H1 (cell line): ENCODE data around the gene PRELID2. TPM values are rescaled to one million over a fixed set of nuclear protein-coding genes. Genes with fewer than 3 reads are reported as not detected.

Source experiments
- CTCF ChIA-PET: fragments of 300-600 bp; sonication (Branson Sonifier 250); formaldehyde crosslinking; loops from one replicate; lab custom pipeline; 2021; ENCODE audit not compliant: partially characterized antibody; lab: Charles Lee
- POLR2A ChIA-PET: fragments of 300-600 bp; sonication (Branson Sonifier 250); formaldehyde crosslinking; loops from one replicate; lab custom pipeline; 2021; ENCODE audit warnings: inconsistent platforms; ENCODE audit not compliant: partially characterized antibody; lab: Charles Lee
- DNase-seq, 2 experiments: peaks; one replicate each; pipeline versions ENCODE4 v3.0.0 to v3.0.0-alpha.2; 2010 to 2022; ENCODE audit warnings: low spot score in 2 of 2, low read depth in 1 of 2, mixed read lengths in 1 of 2
- FAIRE-seq: peaks from 2 replicates; lab custom pipeline; 2011; peaks lifted over from hg19 to GRCh38; lab: Jason Lieb, UNC
- H2AFZ ChIP-seq: 2 replicates; pipeline ENCODE4 v1.8.1; 2012; ENCODE audit warnings: low read length, inconsistent platforms
- H2AK5ac ChIP-seq: 2 replicates; pipeline ENCODE4 v1.6.1; 2013; ENCODE audit warnings: low read depth, low read length
- H2BK120ac ChIP-seq: replicated peaks from 2 replicates; pipeline ENCODE3; 2013; ENCODE audit warnings: low read depth, low read length, inconsistent platforms
- H2BK12ac ChIP-seq: 2 replicates; pipeline ENCODE4 v1.6.1; 2013; ENCODE audit warnings: low read depth, low read length
- H2BK15ac ChIP-seq: 2 replicates; pipeline ENCODE4 v1.6.1; 2013; ENCODE audit warnings: low read length
- H2BK20ac ChIP-seq: 2 replicates; pipeline ENCODE4 v1.6.1; 2013; ENCODE audit warnings: low read length
- H2BK5ac ChIP-seq: 2 replicates; pipeline ENCODE4 v1.6.1; 2013; ENCODE audit warnings: low read depth, low read length
- H3K14ac ChIP-seq: 2 replicates; pipeline ENCODE4 v1.6.1; 2013; ENCODE audit warnings: inconsistent platforms; ENCODE audit not compliant: insufficient read length
- H3K18ac ChIP-seq: 2 replicates; pipeline ENCODE4 v1.6.1; 2013; ENCODE audit warnings: low read length; ENCODE audit errors: extremely low read depth
- H3K23ac ChIP-seq: 2 replicates; pipeline ENCODE4 v1.6.1; 2013; ENCODE audit warnings: inconsistent platforms; ENCODE audit not compliant: insufficient read length
- H3K23me2 ChIP-seq: 2 replicates; pipeline ENCODE4 v1.6.1; 2013; ENCODE audit warnings: low read depth, low read length
- H3K27ac ChIP-seq: 2 replicates; pipeline ENCODE4 v1.6.1; 2011; ENCODE audit warnings: low read depth, low read length, inconsistent platforms
- H3K27me3 ChIP-seq, 4 experiments: replicated peaks in 1 of 4; 1 replicate in 1 of 4; 2 replicates in 3 of 4; pipeline versions ENCODE4 v1.6.1 to v1.8.1; 2011 to 2013; ENCODE audit warnings: low read length in 3 of 4, mild to moderate bottlenecking in 3 of 4, inconsistent platforms in 2 of 4, mixed read lengths in 2 of 4, moderate library complexity in 1 of 4; ENCODE audit not compliant: control insufficient read depth in 3 of 4, insufficient read depth in 3 of 4; ENCODE audit errors: extremely low read depth in 1 of 4
- H3K36me3 ChIP-seq, 4 experiments: 2 replicates each; pipeline versions ENCODE4 v1.6.1 to v1.8.1; 2011 to 2013; ENCODE audit warnings: mild to moderate bottlenecking in 4 of 4, low read length in 3 of 4, moderate library complexity in 2 of 4, control low read depth in 1 of 4, inconsistent platforms in 1 of 4; ENCODE audit not compliant: insufficient read depth in 4 of 4, control insufficient read depth in 2 of 4
- H3K4ac ChIP-seq: replicated peaks from 2 replicates; pipeline ENCODE3; 2013; ENCODE audit warnings: low read length, low read depth, mixed read lengths, inconsistent platforms; ENCODE audit not compliant: insufficient read length
- H3K4me1 ChIP-seq, 4 experiments: replicated peaks in 1 of 4; 1 replicate in 1 of 4; 2 replicates in 3 of 4; pipeline versions ENCODE4 v1.6.1 to v1.8.1; 2011 to 2013; ENCODE audit warnings: low read length in 3 of 4, inconsistent platforms in 2 of 4, mixed read lengths in 1 of 4; ENCODE audit not compliant: insufficient read depth in 4 of 4, control insufficient read depth in 3 of 4
- H3K4me2 ChIP-seq, 2 experiments: 2 replicates each; pipeline versions ENCODE4 v1.6.1 to v1.8.1; 2011 to 2013; ENCODE audit warnings: low read depth in 2 of 2, low read length in 2 of 2, control low read depth in 1 of 2, inconsistent platforms in 1 of 2, mild to moderate bottlenecking in 1 of 2; ENCODE audit not compliant: insufficient read depth in 1 of 2
- H3K4me3 ChIP-seq, 4 experiments: fragments of 200-600, 300-600 bp in 1 of 4; sonication (generic), shearing (Covaris generic), sonication (Bioruptor Twin) in 1 of 4; 2 replicates each; pipeline versions ENCODE4 v1.5.1 to v1.8.1; 2011 to 2016; ENCODE audit warnings: low read length in 4 of 4, low read depth in 3 of 4, control low read depth in 2 of 4, inconsistent platforms in 2 of 4, mild to moderate bottlenecking in 2 of 4, mixed read lengths in 1 of 4, moderate library complexity in 1 of 4; ENCODE audit not compliant: insufficient read depth in 2 of 4; ENCODE audit errors: extremely low read depth in 1 of 4
- H3K56ac ChIP-seq: replicated peaks from 2 replicates; pipeline ENCODE3; 2013; ENCODE audit warnings: low read depth, mild to moderate bottlenecking, mixed read lengths, low read length, inconsistent platforms; ENCODE audit not compliant: insufficient read length
- H3K79me1 ChIP-seq: 2 replicates; pipeline ENCODE4 v1.6.1; 2013; ENCODE audit warnings: low read depth, low read length, control low read depth
- H3K79me2 ChIP-seq, 2 experiments: 2 replicates each; pipeline versions ENCODE4 v1.6.1 to v1.8.1; 2012 to 2013; ENCODE audit warnings: low read length in 2 of 2, mild to moderate bottlenecking in 2 of 2, inconsistent platforms in 1 of 2; ENCODE audit not compliant: insufficient read depth in 2 of 2, control insufficient read depth in 1 of 2
- H3K9ac ChIP-seq, 4 experiments: replicated peaks in 1 of 4; 1 replicate in 1 of 4; 2 replicates in 3 of 4; pipeline versions ENCODE4 v1.6.1 to v1.8.1; 2011 to 2013; ENCODE audit warnings: low read depth in 3 of 4, low read length in 3 of 4, control low read depth in 2 of 4, mild to moderate bottlenecking in 2 of 4, moderate library complexity in 2 of 4, inconsistent platforms in 1 of 4; ENCODE audit errors: extremely low read depth in 1 of 4
- H3K9me3 ChIP-seq, 2 experiments: 2 replicates each; pipeline versions ENCODE4 v1.6.1 to v1.8.1; 2012 to 2013; ENCODE audit warnings: mild to moderate bottlenecking in 2 of 2, moderate library complexity in 2 of 2, control low read depth in 1 of 2, inconsistent platforms in 1 of 2, low read depth in 1 of 2, low read length in 1 of 2, mixed read lengths in 1 of 2; ENCODE audit not compliant: insufficient read depth in 2 of 2
- H4K20me1 ChIP-seq, 2 experiments: replicated peaks in 1 of 2; 2 replicates each; pipeline versions ENCODE3 to v1.8.1; 2011 to 2013; ENCODE audit warnings: inconsistent platforms in 2 of 2, low read length in 2 of 2, mild to moderate bottlenecking in 1 of 2; ENCODE audit not compliant: insufficient read depth in 2 of 2, control insufficient read depth in 1 of 2
- H4K5ac ChIP-seq: 2 replicates; pipeline ENCODE4 v1.6.1; 2013; ENCODE audit warnings: low read length, low read depth, mixed read lengths, inconsistent platforms; ENCODE audit not compliant: insufficient read length
- H4K8ac ChIP-seq: 2 replicates; pipeline ENCODE4 v1.8.0; 2013; ENCODE audit warnings: mild to moderate bottlenecking, moderate library complexity, low read length, inconsistent platforms; ENCODE audit not compliant: insufficient read depth; ENCODE audit errors: extremely low read depth
- H4K91ac ChIP-seq: replicated peaks from 2 replicates; pipeline ENCODE3; 2013; ENCODE audit warnings: low read length, mixed read lengths, inconsistent platforms; ENCODE audit not compliant: insufficient read length
- BACH1 ChIP-seq: IDR thresholded peaks from 2 replicates; pipeline ENCODE4 v1.6.1; 2012; ENCODE audit warnings: low read length, improper control_type of control experiment
- HDAC2 ChIP-seq, 2 experiments: fragments of 300-600 bp in 1 of 2; sonication (generic) in 1 of 2; IDR thresholded peaks; 2 replicates each; pipeline ENCODE4 v1.6.1; 2011 to 2012; ENCODE audit warnings: low read depth in 2 of 2, low read length in 2 of 2, mild to moderate bottlenecking in 2 of 2, moderate library complexity in 2 of 2, borderline replicate concordance in 1 of 2, inconsistent platforms in 1 of 2
- NANOG ChIP-seq: IDR thresholded peaks from 2 replicates; pipeline ENCODE4 v1.6.1; 2011; ENCODE audit warnings: low read length, low read depth, mild to moderate bottlenecking, inconsistent platforms; ENCODE audit not compliant: insufficient read depth, poor library complexity, severe bottlenecking
- SUZ12 ChIP-seq: fragments of 200-600 bp; sonication (generic); IDR thresholded peaks from 2 replicates; pipeline ENCODE4 v1.6.1; 2012; ENCODE audit warnings: mild to moderate bottlenecking, inconsistent platforms, low read length, moderate library complexity, mixed read lengths
- TBP ChIP-seq: IDR thresholded peaks from 2 replicates; pipeline ENCODE4 v1.6.1; 2011; ENCODE audit warnings: low read depth, low read length, improper control_type of control experiment
- WGBS, 2 experiments: shearing (Covaris generic) in 1 of 2; methylation state at CpG; one replicate each; pipeline versions ENCODE4 v1.1.6 to v1.1.7; 2013 to 2015; ENCODE audit warnings: low lambda C conversion rate in 2 of 2, mixed read lengths in 2 of 2, inconsistent platforms in 1 of 2, low coverage in 1 of 2, missing lambda C conversion rate in 1 of 2; ENCODE audit not compliant: insufficient replicate concordance in 2 of 2, insufficient coverage in 1 of 2, insufficient read length in 1 of 2; ENCODE audit errors: extremely low coverage in 1 of 2, missing lambda C conversion rate in 1 of 2; 5-methylcytosine and 5-hydroxymethylcytosine counted together
- polyA plus RNA-seq, 7 experiments: library from polyadenylated mRNA; depleted of rRNA in 3 of 7; stranded (reverse) in 5 of 7; unstranded in 2 of 7; fragments of >200 nt in 5 of 7; fragments of 200-250 nt in 2 of 7; gene quantifications; 1 replicate in 5 of 7; 2 replicates in 1 of 7; 4 replicates in 1 of 7; pipeline versions ENCODE4 v1.2.1 to v1.2.3, GENCODE V29; 2011 to 2013; ENCODE audit warnings: missing spikeins in 2 of 7, mixed read lengths in 2 of 7
- total RNA-seq: library from RNA; stranded (reverse); fragmentation: NEBNext Ultra II Directional; extraction: Animal tissue kit (Norgen Biotek cat#: 25700); gene quantifications from 2 replicates; pipeline ENCODE4 v1.2.1, GENCODE V29; 2021

PRELID2 gene
- total and polyA plus RNA-seq, 2 of the 8 experiments (the other 6 are each of a cell fraction or from before 2014, with no cell fraction given): 2.2 to 7.8 TPM

DNA sequence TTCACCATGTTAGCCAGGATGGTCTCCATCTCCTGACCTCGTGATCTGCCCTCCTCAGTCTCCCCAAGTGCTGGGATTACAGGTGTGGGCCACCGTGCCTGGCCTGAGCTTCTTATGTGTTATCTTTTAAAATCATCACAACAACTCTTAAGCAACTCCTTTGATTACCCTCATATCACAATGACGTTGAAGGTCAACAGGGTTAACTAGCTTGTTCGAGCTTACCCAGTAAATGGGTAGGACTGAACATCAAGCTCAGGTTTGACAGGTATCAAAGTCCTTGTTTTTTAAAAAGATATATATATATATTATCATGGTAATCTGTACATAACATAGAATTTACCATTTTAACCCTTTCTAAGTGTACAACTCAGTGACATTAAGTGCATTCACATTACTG is 34.6 kb upstream of the PRELID2 start:
- no peak overlapping the region for H4K5ac ChIP-seq
- no peak overlapping the region for H2BK20ac ChIP-seq
- POLR2A ChIA-PET: no interaction called here
- no peak overlapping the region for H3K23ac ChIP-seq
- no peak overlapping the region for H3K27ac ChIP-seq
- no peak overlapping the region for H4K8ac ChIP-seq
- no peaks in the 10 kb centered on the region for H3K79me2 ChIP-seq
- no peaks in the 10 kb centered on the region for H3K23me2 ChIP-seq
- no peak overlapping the region for H3K4me3 ChIP-seq
- no peak overlapping the region for H2AFZ ChIP-seq
- CTCF ChIA-PET: interaction anchor here (1.0 to 3.3 kb wide), 3 partner anchors 9 to 171 kb away, joined by 3 to 15 read pairs (median 5); no protein-coding TSS in a partner anchor
- no peak overlapping the region for H3K14ac ChIP-seq
- no peak overlapping the region for H3K4ac ChIP-seq
- no peak overlapping the region for H2BK15ac ChIP-seq
- no peak overlapping the region for H2AK5ac ChIP-seq
- no peak overlapping the region for H3K56ac ChIP-seq
- H3K18ac ChIP-seq: no peak overlapping the region
- H3K4me2 ChIP-seq: no peak overlapping the region
- no peaks in the 10 kb centered on the region for H3K4me1 ChIP-seq
- H3K36me3 ChIP-seq: no peaks in the 10 kb centered on the region; a peak in 1 of 8 replicates
- DNase-seq (no peak), FAIRE-seq (no peak)
- no peaks in the 10 kb centered on the region for H4K20me1 ChIP-seq
- H3K9ac ChIP-seq: no peak overlapping the region
- H3K79me1 ChIP-seq: no peaks in the 10 kb centered on the region
- WGBS, 2 experiments: 91% methylated on average over 4 of the region's 4 CpGs; no CpG with 5 or more reads in 1 of the 2 experiments
- H2BK120ac ChIP-seq: no peak overlapping the region
- no peaks in the 10 kb centered on the region for H3K27me3 ChIP-seq
- H3K9me3 ChIP-seq: no peaks in the 10 kb centered on the region
- H4K91ac ChIP-seq: no peak overlapping the region
- no peak overlapping the region for H2BK5ac ChIP-seq
- no peak overlapping the region for H2BK12ac ChIP-seq
- TF ChIP-seq HDAC2 (IDR thresholded peaks at IDR 0.05; ENCODE audit: borderline replicate concordance in 1 of 2, low read depth in 2 of 2, low read length in 2 of 2) (no peak), TBP (no peak), BACH1 (no peak), NANOG (no peak), SUZ12 (no peak)
